Osteoblast (primary cell): ENCODE data around the gene GAB3. TPM values are rescaled to one million over a fixed set of nuclear protein-coding genes. Genes with fewer than 3 reads are reported as not detected.
A peak's percentile ranks its signal among the peaks of the same experiment; 100 is the strongest.

Experiments used
- DNase-seq: peaks from one replicate; pipeline ENCODE4 v3.0.0; 2011; ENCODE audit warnings: low spot score, mixed read lengths; ENCODE audit not compliant: insufficient read length; ENCODE audit errors: missing footprints
- H2AFZ ChIP-seq: 2 replicates; pipeline ENCODE4 v1.6.0; 2011; ENCODE audit warnings: mild to moderate bottlenecking, low read length
- H3K27ac ChIP-seq: 2 replicates; pipeline ENCODE4 v1.5.1; 2011; ENCODE audit warnings: mild to moderate bottlenecking, low read depth, low read length, moderate library complexity
- H3K27me3 ChIP-seq: 2 replicates; pipeline ENCODE4 v1.6.0; 2012; ENCODE audit warnings: mild to moderate bottlenecking, control low read depth, inconsistent platforms, low read length, moderate library complexity; ENCODE audit not compliant: insufficient read depth
- H3K36me3 ChIP-seq: 2 replicates; pipeline ENCODE4 v1.5.1; 2011; ENCODE audit warnings: mild to moderate bottlenecking, low read length, control low read depth, moderate library complexity; ENCODE audit not compliant: insufficient read depth
- H3K4me1 ChIP-seq: 2 replicates; pipeline ENCODE4 v1.5.1; 2011; ENCODE audit warnings: mild to moderate bottlenecking, low read length, control low read depth, moderate library complexity; ENCODE audit not compliant: insufficient read depth
- H3K4me2 ChIP-seq: 2 replicates; pipeline ENCODE4 v1.6.0; 2011; ENCODE audit warnings: mild to moderate bottlenecking, low read length; ENCODE audit not compliant: insufficient read depth
- H3K4me3 ChIP-seq: fragments of 200-600 bp; sonication (generic); 3 replicates; pipeline ENCODE4 v1.5.1; 2012; ENCODE audit warnings: mild to moderate bottlenecking, low read length, inconsistent platforms; ENCODE audit not compliant: insufficient read depth
- H3K79me2 ChIP-seq: 2 replicates; pipeline ENCODE4 v1.6.0; 2012; ENCODE audit warnings: mild to moderate bottlenecking, low read length, control low read depth, inconsistent platforms; ENCODE audit not compliant: insufficient read depth
- H3K9me3 ChIP-seq: 2 replicates; pipeline ENCODE4 v1.5.1; 2011; ENCODE audit warnings: low read depth, low read length, control low read depth
- H4K20me1 ChIP-seq: 2 replicates; pipeline ENCODE4 v1.6.0; 2012; ENCODE audit warnings: mild to moderate bottlenecking, low read length, control low read depth; ENCODE audit not compliant: insufficient read depth
- CTCF ChIP-seq: IDR thresholded peaks from 2 replicates; pipeline ENCODE4 v1.5.1; 2011; ENCODE audit warnings: mild to moderate bottlenecking, low read depth, low read length, moderate library complexity; ENCODE audit errors: extremely low read depth
- total RNA-seq: library from RNA; depleted of rRNA; stranded (reverse); fragments of >200 nt; gene quantifications from 2 replicates; pipeline ENCODE4 v1.2.3, GENCODE V29; 2012

Gene GAB3
- total RNA-seq, 1 donor: 6.9 TPM

GRCh38 chrX:154657226-154657805 lies 93.6 kb downstream of the GAB3 start:
- DNase-seq: peak; percentile 66
- no peaks in the 10 kb centered on the region for H3K36me3 ChIP-seq
- no peak for TF ChIP-seq CTCF

GRCh38 chrX:154655786-154656185 lies 95.1 kb downstream of the GAB3 start:
- DNase-seq: no peak
- TF ChIP-seq CTCF: no peak
- H3K27ac ChIP-seq: no peak overlapping the region
- no peak overlapping the region for H3K4me2 ChIP-seq
- H3K4me1 ChIP-seq: no peaks in the 10 kb centered on the region
- no peak overlapping the region for H2AFZ ChIP-seq
- H4K20me1 ChIP-seq: no peaks in the 10 kb centered on the region
- H3K36me3 ChIP-seq: no peaks in the 10 kb centered on the region
- H3K79me2 ChIP-seq: no peaks in the 10 kb centered on the region
- H3K27me3 ChIP-seq: no peaks in the 10 kb centered on the region
- H3K9me3 ChIP-seq: no peaks in the 10 kb centered on the region
- no peak overlapping the region for H3K4me3 ChIP-seq

More at GRCh38 chrX:154657226-154657805, 93.6 kb downstream of the GAB3 start:
- Histone ChIP-seq H3K4me1 (no peaks in the 10 kb centered on the region), H3K27ac (no peak overlapping the region), H2AFZ (no peak overlapping the region), H3K4me2 (no peak overlapping the region), H3K9me3 (no peaks in the 10 kb centered on the region), H3K27me3 (no peaks in the 10 kb centered on the region), H3K79me2 (no peaks in the 10 kb centered on the region), H4K20me1 (no peaks in the 10 kb centered on the region), H3K4me3 (no peak overlapping the region)

GRCh38 chrX:154655346-154655745 lies 95.5 kb downstream of the GAB3 start:
- Histone ChIP-seq H3K36me3 (no peaks in the 10 kb centered on the region), H3K4me3 (no peak overlapping the region), H3K27ac (no peak overlapping the region), H3K4me2 (no peak overlapping the region), H3K4me1 (no peaks in the 10 kb centered on the region), H4K20me1 (no peaks in the 10 kb centered on the region), H2AFZ (no peak overlapping the region), H3K79me2 (no peaks in the 10 kb centered on the region), H3K27me3 (no peaks in the 10 kb centered on the region), H3K9me3 (no peaks in the 10 kb centered on the region)
- DNase-seq: no peak
- no peak for TF ChIP-seq CTCF

GRCh38 chrX:154654925-154655324 lies 96.0 kb downstream of the GAB3 start:
- H3K4me2 ChIP-seq: no peak overlapping the region
- no peaks in the 10 kb centered on the region for H3K36me3 ChIP-seq
- H3K4me3 ChIP-seq: no peak overlapping the region
- no peaks in the 10 kb centered on the region for H3K79me2 ChIP-seq
- TF ChIP-seq CTCF: no peak
- DNase-seq: peak; percentile 52
- no peaks in the 10 kb centered on the region for H3K4me1 ChIP-seq
- no peaks in the 10 kb centered on the region for H4K20me1 ChIP-seq
- H3K27me3 ChIP-seq: no peaks in the 10 kb centered on the region
- H2AFZ ChIP-seq: no peak overlapping the region
- H3K27ac ChIP-seq: no peak overlapping the region
- no peaks in the 10 kb centered on the region for H3K9me3 ChIP-seq
